NCI-H526 (cell line): ENCODE results near the gene SNX32.

Experiments
- DNase-seq, 2 experiments: peaks; one replicate each; lab custom pipeline; 2025; lab: John Stamatoyannopoulos, UW

Gene SNX32

DNA sequence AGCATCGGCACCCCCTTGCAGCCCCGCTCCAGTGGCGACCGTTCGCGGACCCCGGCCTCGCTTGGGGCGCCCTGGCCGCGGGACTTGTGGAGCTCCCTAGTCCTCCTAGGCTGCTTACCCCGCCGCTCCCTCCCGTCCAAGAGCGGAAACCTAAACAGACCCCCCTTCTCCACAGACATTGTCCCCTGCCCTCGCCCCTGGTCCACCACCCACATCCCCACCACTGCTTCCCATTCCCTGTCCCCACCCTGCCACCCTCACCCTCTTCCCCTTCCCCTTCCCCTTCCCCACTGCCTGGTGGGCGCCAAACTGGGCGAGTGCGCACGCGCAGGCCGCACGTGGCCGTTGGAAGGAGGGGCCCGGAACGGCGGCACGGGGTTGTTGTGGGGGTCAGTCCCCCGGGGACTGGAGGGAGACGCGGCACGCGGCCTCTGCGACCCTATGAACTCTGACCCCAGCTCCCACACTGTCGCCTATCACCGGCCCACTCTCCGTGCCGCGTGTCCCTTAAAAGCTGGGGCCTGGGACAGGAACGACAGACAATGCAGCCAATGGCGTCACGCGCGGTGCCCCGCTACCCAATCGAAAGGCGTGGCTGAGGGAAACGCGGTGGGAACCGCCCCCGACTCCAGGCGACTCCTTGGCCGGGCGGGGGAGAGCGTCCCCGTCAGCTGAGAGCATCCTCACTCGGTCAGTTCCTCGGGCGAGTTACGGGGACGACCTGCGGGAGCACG lies at the start of gene SNX32:
SNX32 (plus strand) TSS at position 667 of the 734 bp plus-strand sequence. CDS start 103 bp downstream, outside the sequence.
- peak; percentile 89 to 99 for DNase-seq

DNA sequence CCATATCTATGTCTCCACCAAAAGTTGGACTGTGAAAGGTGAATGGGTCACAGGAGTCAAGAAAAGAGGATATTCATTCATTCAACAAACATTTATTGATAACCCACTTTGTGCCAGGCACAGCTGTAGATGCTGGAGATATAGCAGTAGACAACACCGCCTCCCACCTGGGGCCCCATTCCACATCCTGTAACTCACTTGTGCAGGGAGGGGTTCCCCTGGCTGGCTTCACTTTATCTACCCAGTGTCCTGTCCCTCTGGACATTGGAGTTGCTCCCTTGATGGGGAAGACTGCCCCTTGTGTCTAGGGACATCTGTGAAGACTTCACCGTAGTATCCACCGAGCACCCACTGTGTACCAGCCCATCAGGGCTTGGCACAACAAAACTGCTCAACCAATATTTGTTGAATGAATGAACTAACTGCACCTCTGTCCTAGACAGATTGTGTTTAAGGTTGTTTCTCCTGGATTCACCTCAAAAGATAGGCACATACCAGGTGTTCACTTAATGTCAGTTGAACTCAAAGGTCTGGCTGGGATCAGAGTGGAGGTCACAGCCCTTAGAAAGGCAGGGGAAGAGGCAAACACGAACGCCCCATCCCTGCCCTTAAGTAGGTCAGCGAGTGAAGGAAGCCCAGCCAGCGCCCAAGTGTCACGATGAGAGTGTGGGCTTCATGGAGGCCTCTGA lies 48.3 kb upstream of the SNX32 start:
- no peak for DNase-seq

DNA sequence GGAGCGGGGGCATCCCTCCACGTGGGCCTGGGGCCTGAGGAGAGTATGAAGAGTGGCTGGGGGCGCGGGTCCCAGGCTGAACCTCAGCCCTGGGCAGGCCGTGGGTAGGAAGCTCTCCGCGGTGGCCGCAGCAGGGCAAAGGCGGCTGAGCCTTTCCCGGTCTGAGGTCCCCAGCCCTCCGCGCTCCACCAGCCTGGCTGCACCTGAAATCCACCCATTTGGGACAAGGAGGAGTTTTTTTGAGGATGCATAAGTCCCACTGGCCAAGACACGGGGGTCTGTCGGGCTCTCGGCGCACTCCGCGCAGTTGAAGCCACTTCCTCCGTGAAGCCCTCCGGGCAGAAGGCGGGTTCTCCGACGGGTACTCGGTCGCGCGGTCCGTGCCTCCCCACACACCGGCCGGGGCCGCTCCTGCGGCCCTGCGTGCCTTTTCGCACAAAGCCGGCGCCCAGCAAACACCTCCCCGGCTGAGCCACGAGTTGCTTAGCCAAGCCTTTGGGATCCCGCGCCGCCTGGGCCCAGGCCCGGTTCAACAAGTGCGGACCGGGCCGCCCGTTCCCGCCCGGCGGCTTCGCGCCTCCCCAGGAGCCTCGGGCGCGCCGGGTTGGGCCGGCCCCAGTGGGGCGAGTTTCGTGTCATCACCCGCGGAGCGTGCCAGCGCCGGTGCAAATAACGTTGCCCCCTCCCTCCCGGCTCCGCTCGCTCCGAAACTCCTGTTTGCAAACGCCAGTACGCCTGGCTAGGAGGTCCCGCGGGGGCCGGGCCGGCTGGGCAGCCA lies 47.6 kb upstream of the SNX32 start:
- DNase-seq: peak in 1 of 2 experiments; percentile 83

DNA sequence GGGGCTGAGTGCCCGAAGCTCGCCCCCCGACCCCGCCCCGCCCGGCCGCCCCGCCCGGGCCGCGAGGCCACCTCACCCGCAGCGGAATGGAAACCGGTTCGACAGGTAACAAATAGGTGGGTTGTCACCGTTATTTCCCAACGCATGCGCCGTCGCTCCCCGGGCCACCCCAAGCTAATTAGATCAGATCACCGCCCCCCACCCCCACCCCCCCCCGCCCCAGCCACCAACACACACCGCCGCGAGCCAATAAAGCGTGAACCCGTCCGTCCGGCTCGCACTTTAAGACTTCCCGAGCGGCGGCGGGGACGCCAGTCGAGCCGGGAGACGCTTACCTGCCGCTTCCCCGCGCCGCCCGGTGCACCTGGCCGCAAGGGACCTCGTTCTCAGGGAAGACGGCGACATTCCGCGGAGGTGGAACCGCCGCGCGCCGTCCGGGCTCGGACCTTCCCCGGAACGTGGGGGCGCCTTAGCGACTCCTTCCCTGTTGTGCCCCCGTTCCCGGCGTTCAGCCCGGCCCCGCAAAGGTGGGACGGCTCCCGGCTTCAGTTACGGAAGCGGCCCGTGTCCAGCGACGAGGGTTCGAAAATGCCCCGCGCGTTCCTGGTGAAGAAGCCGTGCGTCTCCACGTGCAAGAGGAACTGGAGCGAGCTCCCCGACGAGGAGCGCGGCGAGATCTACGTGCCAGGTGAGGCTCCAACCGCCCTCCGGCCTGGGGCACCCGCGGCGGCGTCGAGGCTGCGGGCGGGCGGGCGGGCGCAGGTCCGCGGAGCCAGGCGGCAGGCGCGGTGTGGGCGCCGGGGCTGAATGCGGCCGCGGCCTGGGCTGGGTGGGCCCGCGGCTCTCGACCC lies 46.8 kb upstream of the SNX32 start, which contains the start of gene OVOL1:
OVOL1 (plus strand) TSS at position 278 of the 851 bp plus-strand sequence; CDS start at position 589, 311 bp downstream.
- DNase-seq: peak; percentile 88 to 96

DNA sequence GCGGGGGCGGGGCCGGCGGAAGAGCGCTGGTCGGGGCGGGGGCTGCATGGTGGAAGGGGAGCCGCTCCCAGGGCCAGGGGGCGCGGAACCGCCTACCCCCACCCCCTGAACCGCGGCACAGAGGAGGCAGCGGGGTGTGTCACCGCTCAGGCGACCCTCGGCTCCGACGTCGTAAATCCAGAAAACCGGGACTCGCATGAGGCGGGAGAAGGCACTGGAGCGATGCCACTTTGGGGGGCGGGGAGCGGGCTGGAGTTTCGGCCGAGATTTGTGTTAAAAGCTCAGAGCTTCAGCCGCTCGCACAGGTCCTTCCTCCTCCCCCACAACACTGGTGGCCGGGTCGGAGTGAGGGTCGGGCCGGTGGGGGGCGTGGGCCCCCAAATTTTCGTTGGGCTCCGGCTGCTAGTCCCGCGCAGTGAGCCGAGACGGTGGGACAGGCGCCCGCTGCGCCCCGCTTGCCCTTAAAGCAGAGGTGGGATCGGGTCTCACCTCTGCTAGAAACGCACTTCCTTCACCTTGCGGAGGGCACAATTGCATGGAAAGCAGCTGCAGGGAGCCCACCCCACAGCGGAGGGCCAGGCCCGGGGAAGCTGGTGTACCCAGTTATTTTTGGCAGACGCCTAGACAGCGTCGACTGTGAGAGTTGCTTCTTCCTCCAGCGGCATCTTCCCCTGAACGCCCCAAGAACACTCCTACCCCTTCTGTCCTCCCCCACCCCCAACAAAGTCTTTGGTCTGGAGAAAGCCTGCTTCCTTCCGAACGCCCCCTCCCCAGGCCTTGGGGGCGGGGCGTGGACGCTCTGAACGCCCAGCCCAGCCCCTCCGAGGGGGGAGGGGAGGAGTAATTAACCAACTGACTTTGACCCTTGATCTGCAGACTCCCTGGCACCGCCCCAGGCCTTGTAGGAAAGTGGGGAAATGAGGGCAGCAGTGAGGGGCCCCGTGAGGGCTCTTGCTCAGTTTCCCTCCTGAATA lies 45.8 kb upstream of the SNX32 start:
- DNase-seq: peak; percentile 61 to 92

DNA sequence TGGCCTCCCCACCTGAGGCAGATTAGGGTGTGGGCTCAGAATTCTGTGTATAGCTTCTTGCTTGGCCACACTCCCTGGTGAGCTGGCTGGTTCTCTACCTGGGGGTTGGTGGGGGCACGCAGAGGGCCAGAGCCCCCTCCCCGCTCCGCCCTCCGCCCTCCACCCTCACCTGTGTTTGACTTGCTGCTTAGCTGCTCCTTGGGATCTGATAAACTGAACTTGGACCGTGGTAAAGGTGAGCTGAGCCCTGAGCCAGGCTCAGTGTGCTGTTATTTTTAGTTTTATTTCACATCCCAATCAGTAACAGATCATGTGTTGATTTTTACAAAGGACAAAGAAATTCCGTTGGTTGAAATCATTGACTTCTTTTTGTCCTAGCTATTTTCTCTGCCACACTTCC lies 44.9 kb upstream of the SNX32 start:
- no peak for DNase-seq

DNA sequence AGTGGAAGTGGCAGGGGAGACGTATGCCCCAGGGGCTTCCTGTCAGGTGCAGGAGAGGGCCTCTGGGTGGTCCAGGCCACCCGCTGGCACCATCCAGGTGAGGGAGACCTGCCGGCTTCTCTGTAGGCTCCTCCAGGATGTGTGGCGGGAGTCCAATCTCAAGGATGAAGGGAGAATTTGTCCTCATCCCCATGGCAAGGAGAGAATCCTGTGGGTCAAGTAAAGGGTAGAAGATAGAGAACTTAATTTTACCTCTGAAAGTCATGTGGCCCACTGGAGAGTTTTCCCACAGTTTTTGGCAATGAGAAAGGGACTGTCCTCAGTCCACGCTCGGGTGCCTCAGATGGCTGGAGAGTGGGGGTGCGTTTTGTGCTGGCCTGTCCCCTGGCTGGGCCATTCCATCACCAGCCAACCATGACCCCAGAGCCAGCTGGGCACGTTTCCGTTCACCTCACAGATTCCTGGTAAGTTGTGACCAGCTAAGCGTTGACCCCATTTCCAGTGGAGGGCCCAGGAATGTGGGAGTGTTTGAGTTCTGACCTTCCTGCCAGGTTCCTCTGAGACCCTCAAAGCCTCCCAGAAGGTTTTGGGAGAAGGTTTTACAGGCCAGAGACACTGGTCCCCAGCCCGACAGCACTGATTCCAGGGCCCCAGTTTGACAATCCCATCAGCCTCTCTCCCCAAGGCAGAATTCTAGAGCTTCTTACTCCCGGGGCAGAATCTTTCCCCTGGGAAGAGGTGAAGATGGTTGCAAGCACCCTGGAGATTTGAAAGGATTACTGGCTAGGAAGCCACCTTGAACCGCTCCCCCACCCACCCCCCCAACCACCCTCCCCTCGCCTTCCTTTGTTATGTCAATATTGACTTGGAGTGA lies 44.3 kb upstream of the SNX32 start:
- DNase-seq: no peak

DNA sequence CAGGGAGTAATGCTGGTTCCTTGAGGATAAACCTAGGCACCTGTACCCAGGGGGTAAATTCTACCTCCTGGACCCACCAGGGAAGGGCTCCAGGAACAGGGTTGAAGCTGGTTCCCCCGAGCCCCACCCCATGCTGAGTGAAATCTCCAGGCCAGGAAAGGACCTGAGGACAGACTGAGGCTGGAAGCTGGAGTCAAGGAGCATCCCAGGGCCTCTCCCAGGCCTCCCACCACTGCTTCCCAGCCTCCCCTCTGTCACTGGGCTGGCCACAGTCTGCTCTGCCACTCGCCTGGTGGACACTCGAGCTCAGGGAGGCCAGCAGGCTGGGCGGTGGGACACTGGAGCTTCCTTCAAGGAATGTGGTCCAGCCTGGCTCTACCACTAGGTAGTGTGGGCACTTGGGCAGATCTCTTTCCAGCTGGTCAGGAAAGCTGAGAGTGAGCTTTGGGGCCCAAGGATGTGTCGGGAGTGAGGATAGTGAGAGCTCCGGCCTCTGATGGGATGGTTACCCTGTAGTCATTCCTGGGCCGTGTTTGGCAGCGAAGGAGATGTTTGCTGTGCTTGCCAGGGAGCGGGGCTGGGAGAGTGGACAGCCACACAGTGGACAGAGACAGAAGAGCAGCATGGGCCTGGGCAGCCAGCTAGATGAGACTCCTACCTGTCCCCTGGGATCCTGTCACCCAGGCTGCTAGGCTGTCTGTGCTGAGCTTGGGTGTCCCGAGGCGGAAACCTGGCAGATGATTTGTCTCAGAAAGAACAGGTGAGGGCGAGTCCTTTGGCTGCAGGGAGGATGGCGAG lies 43.5 kb upstream of the SNX32 start:
- DNase-seq: no peak

DNA sequence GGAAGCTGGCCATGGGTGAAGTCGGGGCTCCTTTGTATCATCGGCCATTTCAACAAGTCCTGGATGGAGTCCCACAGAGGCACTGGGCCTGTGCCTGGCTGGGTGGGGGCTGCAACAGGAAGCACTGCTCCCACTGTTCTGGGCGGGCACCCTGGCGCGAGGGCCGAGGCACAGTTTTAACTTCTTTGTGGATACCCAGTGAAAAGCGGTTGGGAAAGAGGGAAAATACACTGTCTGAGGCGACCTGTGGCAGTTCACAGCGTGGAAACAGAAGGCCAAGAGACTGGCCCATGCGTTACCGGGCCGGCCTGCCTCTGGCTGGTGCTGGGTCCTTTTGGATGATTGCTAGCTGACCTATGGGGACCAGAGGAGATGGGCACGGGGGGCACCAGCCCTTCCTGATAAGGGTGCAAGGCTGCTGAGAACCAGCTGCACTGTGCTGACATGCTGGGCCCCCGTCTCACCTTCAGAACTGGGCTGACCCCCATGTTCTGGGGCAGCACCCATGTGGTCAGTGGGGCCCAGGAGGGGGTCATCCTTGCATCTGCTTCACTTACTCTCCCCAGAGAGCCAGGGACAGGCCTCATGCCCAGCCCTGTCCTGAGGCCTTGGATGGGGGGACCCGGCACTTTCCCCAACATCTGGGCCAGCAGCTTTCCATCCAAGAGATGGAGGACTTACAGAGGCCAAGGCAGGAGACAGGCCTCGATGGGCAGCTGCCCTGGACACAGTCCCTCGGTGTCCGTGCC lies 42.7 kb upstream of the SNX32 start:
- no peak for DNase-seq

DNA sequence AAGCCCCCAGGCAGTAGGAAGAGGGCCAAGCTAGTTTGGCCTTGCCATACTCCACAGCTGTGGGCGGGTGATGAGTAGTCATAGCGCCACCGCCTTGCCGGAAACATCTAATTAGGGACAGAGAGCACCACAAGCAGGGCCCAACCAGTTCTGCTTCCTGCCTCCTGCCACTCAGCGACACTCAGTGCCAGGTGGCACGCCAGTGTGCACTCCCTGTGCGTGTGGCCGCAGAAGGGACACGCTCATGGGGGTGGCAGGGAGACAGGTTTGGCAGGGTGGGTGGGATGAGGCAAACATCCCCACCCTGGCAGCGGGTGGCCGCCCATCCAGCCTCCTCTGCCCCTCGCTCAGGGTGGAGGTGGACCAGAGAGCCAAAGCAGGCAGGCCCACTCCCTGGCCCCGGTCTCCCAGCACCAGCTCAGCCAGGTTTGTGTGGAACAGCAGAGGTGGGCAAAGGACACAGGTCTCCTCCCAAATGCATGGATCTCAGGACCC lies 42.0 kb upstream of the SNX32 start:
- peak in 1 of 2 experiments; percentile 40 for DNase-seq

DNA sequence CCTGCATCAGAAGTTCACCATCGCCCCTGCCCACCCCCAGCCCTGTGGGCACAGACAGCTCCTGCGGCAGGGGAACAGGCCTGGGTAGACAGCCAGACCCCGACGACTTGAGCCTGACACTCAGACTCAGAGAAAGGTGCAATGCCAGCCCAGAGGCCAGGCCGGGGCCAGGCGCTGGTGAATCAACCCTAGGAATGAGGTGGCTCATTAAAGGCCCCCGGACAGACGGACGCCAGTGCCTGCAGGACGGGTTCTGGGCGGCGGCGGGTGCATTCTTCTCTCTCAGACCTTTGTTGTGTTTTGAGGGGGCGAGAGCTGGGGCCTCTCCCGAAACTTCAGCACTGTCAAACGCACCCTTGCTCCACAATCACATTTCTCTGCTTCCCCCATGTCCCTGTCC lies 41.3 kb upstream of the SNX32 start:
- no peak for DNase-seq

DNA sequence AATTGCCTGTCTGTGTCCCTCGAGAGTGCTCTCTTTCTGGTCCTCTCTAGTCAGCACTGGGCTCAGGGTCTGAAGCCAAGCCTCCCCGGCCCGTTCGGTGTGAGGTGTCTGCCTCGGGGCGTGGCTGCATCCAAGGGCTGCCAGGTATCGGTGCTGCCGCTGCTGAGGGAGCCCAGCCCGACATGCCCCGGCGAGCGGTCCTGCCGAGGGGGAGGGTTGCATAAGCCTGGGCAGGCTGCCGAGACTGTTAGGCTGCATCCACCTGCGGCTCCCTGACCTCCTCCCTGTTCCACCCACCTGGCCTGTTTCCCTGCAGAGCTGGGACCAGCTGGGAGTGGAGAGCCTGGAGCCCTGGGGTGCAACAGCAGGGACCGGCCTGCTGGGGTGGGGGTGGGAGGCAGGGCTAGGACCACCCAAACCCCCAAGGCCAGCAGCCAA lies 40.6 kb upstream of the SNX32 start:
- peak; percentile 14 to 89 for DNase-seq

DNA sequence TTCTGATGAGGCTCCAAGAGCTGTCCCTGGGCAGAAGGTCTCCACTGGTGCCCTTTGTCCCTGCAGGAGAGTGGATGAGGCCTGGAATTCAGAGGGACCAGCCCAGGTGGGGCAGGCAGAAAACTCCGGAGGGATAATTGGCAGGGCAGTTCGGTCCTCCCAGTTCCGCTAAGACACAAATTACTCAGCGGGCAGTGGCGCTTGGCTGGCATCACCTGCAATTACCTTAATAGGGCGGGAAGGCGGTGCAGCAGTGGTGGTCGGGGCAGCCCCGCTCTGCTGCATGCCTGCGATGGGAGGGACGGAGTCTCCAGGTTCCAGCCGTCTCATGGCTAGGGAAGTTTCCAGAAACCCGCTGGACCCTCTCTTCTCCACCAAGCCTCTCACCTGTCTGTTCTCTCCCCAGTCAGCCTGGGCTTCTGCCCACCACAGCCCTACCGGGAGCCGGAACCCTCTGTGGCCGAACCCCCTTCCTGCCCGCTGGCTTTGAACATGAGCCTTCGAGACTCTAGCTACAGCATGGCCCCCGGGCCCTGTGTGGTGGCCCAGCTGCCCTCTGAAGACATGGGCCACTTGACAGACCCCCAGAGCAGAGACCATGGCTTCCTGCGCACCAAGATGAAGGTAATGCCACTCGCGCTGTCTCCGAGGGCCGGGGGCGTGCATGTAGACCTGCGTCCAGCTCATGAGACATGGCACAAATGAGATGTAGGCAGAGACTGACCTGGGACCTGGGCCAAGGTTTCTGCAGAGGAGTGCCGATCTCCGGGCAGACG lies 40.0 kb upstream of the SNX32 start:
- DNase-seq: no peak

DNA sequence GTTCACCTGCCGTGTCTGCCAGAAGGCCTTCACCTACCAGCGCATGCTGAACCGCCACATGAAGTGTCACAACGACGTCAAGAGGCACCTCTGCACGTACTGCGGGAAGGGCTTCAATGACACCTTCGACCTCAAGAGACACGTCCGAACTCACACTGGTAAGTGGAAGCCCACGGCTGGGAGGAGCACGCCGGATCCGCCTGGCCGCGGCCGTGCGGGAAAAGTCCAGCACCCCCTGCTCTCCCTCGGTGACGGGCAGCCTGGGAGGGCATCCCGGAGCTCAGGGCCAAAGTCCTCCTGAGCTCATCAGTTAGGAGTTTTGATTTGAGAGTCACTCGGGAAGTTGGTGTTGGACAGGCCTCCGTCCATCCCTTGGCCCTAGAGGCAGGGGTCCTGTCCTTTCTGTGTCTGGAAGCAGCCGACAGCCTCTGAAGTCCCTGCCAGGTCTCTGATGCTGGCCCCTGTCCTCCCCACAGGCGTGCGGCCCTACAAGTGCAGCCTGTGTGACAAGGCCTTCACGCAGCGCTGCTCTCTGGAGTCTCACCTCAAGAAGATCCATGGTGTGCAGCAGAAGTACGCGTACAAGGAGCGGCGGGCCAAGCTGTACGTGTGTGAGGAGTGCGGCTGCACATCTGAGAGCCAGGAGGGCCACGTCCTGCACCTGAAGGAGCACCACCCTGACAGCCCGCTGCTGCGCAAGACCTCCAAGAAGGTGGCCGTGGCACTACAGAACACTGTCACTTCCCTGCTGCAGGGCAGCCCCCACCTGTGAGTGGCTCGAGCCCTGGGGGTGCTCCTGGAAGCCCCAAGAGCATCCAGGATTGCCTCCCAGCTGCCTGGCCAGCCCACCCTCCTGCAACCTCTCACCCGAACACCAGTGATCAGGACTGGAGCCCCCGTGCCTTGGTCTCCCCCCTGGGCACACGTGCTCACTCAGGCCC lies 38.9 kb upstream of the SNX32 start:
- DNase-seq: no peak

DNA sequence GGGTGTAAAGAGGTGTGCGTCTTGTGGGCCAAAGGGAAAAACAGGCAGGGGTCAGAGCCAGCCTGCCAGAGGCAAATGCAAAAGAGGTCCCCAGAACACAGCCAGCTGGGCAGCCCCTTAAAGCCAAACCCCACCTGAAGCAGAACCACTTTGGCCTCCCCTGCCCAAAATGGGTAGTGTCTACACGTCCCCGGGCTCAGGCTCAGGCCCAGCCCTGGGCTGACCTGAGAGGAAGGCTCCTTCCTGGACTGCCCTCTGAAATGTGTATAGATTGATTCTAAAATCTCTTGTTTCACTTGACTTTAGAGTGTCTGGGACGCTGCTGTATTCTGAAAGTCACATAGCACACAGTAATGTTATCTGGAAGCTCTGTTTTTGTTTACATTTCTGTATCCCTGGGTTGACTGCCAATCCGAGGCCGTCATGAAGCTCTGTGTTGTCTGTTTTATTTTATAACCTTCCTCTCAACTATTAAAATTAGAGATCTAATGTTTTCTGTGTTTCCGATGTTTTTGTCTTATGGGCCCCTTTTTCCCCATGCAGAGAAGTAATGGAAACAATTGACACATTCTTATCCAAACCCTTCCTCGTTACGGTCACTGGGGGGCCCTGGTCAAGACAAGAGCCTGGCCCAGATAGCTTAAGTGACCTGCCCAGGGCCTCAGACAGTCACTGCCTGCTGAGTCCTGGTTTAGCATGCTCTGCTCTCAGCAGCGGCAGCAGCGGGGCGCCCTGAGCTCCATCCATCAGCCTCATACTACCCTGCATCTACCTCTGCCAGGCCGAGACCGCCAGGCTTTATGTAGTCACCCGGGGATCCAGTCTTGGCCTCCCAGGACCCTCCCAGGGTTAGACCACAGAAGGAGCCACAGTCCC lies 36.8 kb upstream of the SNX32 start:
- no peak for DNase-seq
